K562 (cell line): ENCODE data around the gene ZNF74. TPM values are rescaled to one million over a fixed set of nuclear protein-coding genes. Genes with fewer than 3 reads are reported as not detected.

Source experiments
- ARID1B ChIP-seq: fragments of 450-650 bp; IDR thresholded peaks from 2 replicates; pipeline ENCODE4 v1.6.1; 2016; ENCODE audit warnings: antibody characterized with exemption, mild to moderate bottlenecking, inconsistent platforms
- ATF1 ChIP-seq, 2 experiments: fragments of 450-650 bp in 1 of 2; IDR thresholded peaks; 2 replicates each; pipeline ENCODE4 v1.6.1; 2016; ENCODE audit warnings: missing compliant biosample characterization in 1 of 2, missing genetic modification characterization in 1 of 2
- GABPB2 ChIP-seq: fragments of 250-450 bp; sonication (Bioruptor Pico); conservative IDR thresholded peaks from 2 replicates; pipeline ENCODE4 v1.5.1; 2021; ENCODE audit warnings: mild to moderate bottlenecking
- HDAC6 ChIP-seq: IDR thresholded peaks from 2 replicates; pipeline ENCODE4 v1.6.1; 2012; ENCODE audit warnings: low read depth, mild to moderate bottlenecking, control low read depth, inconsistent platforms, low read length, moderate library complexity
- HNRNPLL ChIP-seq: fragments of 200-400 bp; formaldehyde crosslinking; IDR thresholded peaks from 2 replicates; pipeline ENCODE4 v1.6.1; 2017; ENCODE audit warnings: low read length, low read depth, mild to moderate bottlenecking; ENCODE audit not compliant: poor library complexity, severe bottlenecking
- KAT7 ChIP-seq: sonication (generic); formaldehyde crosslinking; IDR thresholded peaks from 2 replicates; pipeline ENCODE4 v1.8.0; 2022; ENCODE audit warnings: missing genetic modification reagents, mild to moderate bottlenecking, borderline replicate concordance
- MEF2D ChIP-seq: conservative IDR thresholded peaks from 2 replicates; pipeline ENCODE4 v1.6.1; 2016; ENCODE audit warnings: low read depth, missing genetic modification characterization, missing compliant biosample characterization
- MTA3 ChIP-seq: fragments of 450-650 bp; formaldehyde crosslinking; IDR thresholded peaks from 2 replicates; pipeline ENCODE4 v1.6.1; 2017; ENCODE audit warnings: mild to moderate bottlenecking, borderline replicate concordance
- SP1 ChIP-seq: sonication (generic); formaldehyde crosslinking; IDR thresholded peaks from 2 replicates; pipeline ENCODE4 v1.8.1; 2022; ENCODE audit warnings: mild to moderate bottlenecking, missing genetic modification reagents
- SREBF2 ChIP-seq: sonication (generic); formaldehyde crosslinking; IDR thresholded peaks from 2 replicates; pipeline ENCODE4 v1.4.0; 2020; ENCODE audit warnings: mild to moderate bottlenecking, missing genetic modification reagents
- SRSF3 ChIP-seq: fragments of 200-400 bp; formaldehyde crosslinking; IDR thresholded peaks from 2 replicates; pipeline ENCODE4 v1.6.1; 2016; ENCODE audit warnings: mild to moderate bottlenecking, low read length, moderate library complexity; ENCODE audit not compliant: insufficient read depth
- U2AF1 ChIP-seq: fragments of 200-400 bp; formaldehyde crosslinking; optimal IDR thresholded peaks from 2 replicates; pipeline ENCODE3; 2017; ENCODE audit warnings: mild to moderate bottlenecking, low read depth, low read length, moderate library complexity
- WHSC1 ChIP-seq: IDR thresholded peaks from one replicate; pipeline ENCODE4 v1.6.1; 2012; ENCODE audit warnings: low read length, control low read depth, inconsistent platforms
- ZBTB17 ChIP-seq: fragments of 450-650 bp; formaldehyde crosslinking; IDR thresholded peaks from 2 replicates; pipeline ENCODE4 v1.4.0; 2020; ENCODE audit warnings: mild to moderate bottlenecking
- ZNF239 ChIP-seq: fragments of 250-450 bp; sonication (Bioruptor Pico); IDR thresholded peaks from 2 replicates; pipeline ENCODE4 v1.4.0; 2020; ENCODE audit warnings: mild to moderate bottlenecking
- ZNF431 ChIP-seq: sonication (generic); formaldehyde crosslinking; IDR thresholded peaks from 2 replicates; pipeline ENCODE4 v1.8.0; 2022; ENCODE audit warnings: mild to moderate bottlenecking, missing genetic modification reagents
- ZNF696 ChIP-seq: fragments of 250-450 bp; sonication (Bioruptor Pico); conservative IDR thresholded peaks from 2 replicates; pipeline ENCODE4 v1.4.0; 2020; ENCODE audit warnings: mild to moderate bottlenecking, moderate library complexity
- polyA plus RNA-seq, 8 experiments: library from polyadenylated mRNA; depleted of rRNA in 4 of 8; stranded (reverse) in 5 of 8; unstranded in 3 of 8; fragments of >200 nt; fragmentation: Nextera tagmentation in 2 of 8; fragmentation: Illumina TruSeq in 1 of 8; extraction: Ambion mirVana in 2 of 8; extraction: Trizol in 1 of 8; gene quantifications; 2 replicates each; pipeline versions ENCODE4 v1.2.1 to v1.2.3, GENCODE V29; 2011 to 2014; ENCODE audit warnings: inconsistent platforms in 1 of 8, missing spikeins in 1 of 8
- total RNA-seq, 7 experiments: library from RNA; depleted of rRNA in 6 of 7; stranded (reverse); fragments of >200 nt in 6 of 7; fragmentation: Illumina TruSeq in 2 of 7; extraction: Trizol in 2 of 7; gene quantifications; 2 replicates each; pipeline versions ENCODE4 v1.2.1 to v1.2.3, GENCODE V29; 2011 to 2021; ENCODE audit warnings: low replicate concordance in 1 of 7
- TF ChIP-seq, protein P1 (sequence below): sonication (generic); formaldehyde crosslinking; IDR thresholded peaks from 2 replicates; pipeline ENCODE4 v1.8.1; 2023; ENCODE audit warnings: mild to moderate bottlenecking, missing genetic modification reagents, moderate library complexity
- TF ChIP-seq, protein P2 (sequence below): sonication (generic); formaldehyde crosslinking; IDR thresholded peaks from 2 replicates; pipeline ENCODE4 v1.8.1; 2023; ENCODE audit warnings: mild to moderate bottlenecking, missing genetic modification reagents
- TF ChIP-seq, protein P3 (sequence below), 2 experiments: fragments of 450-650 bp; conservative IDR thresholded peaks; 2 replicates each; pipeline ENCODE4 v1.6.1; 2017; ENCODE audit warnings: mild to moderate bottlenecking in 2 of 2, moderate library complexity in 2 of 2
- TF ChIP-seq, protein P4 (sequence below): fragments of 250-450 bp; sonication (Bioruptor Pico); IDR thresholded peaks from 2 replicates; pipeline ENCODE4 v1.8.0; 2021; ENCODE audit warnings: moderate library complexity, mild to moderate bottlenecking, inconsistent platforms

The ZNF74 gene
- total and polyA plus RNA-seq, 9 of the 15 experiments (the other 6 are each of a cell fraction or from before 2014, with no cell fraction given): 2.4 to 53.5 (median 31.5) TPM

DNA sequence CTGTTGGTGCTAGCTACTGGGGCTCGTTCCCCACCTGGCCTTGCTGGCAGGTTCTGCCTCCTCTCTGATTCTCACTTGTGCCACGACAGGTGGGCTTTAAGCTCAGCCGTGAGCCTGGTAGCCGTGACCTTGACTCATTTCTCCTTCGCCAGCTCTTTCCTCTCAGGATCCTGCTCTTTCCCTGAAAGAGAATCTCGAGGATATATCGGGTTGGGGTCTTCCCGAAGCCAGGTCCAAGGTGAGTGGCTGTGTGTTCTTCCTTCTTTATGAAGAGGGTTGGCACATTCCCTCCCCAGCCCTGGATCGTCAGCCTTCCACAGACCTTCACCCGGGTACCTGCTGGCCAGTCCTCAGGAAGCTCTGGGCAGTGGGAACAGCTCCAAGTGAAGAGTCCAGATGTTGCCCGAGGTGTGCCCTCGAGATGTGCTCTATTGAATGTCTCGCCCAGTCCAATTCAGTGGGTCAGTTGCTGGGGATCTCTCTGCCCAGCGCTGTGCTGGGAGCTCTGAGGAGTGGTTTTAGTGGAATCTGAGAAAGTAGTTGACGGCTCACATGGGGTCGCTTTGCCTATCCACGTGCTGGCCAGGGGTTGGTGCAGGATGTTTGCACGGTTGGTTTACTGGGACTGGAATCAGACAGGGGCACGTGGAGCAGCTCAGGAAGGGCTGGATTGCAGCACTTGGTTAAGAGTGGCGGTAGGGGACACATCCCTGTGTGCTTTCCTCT, 1.4 kb downstream of the ZNF74 start (continued):
- TF ChIP-seq, protein P1, sequence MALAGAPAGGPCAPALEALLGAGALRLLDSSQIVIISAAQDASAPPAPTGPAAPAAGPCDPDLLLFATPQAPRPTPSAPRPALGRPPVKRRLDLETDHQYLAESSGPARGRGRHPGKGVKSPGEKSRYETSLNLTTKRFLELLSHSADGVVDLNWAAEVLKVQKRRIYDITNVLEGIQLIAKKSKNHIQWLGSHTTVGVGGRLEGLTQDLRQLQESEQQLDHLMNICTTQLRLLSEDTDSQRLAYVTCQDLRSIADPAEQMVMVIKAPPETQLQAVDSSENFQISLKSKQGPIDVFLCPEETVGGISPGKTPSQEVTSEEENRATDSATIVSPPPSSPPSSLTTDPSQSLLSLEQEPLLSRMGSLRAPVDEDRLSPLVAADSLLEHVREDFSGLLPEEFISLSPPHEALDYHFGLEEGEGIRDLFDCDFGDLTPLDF (CRISPR knock-in tag): 0 out of 2 replicates have a peak, but pooled peaks have one; percentile 44
- TF ChIP-seq MEF2D (tag): no peak
- TF ChIP-seq, protein P2, sequence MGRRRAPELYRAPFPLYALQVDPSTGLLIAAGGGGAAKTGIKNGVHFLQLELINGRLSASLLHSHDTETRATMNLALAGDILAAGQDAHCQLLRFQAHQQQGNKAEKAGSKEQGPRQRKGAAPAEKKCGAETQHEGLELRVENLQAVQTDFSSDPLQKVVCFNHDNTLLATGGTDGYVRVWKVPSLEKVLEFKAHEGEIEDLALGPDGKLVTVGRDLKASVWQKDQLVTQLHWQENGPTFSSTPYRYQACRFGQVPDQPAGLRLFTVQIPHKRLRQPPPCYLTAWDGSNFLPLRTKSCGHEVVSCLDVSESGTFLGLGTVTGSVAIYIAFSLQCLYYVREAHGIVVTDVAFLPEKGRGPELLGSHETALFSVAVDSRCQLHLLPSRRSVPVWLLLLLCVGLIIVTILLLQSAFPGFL (CRISPR knock-in tag): no peak
- TF ChIP-seq MTA3: no peak
- TF ChIP-seq SRSF3: peak; percentile 51; the same call in 1 of the 2 replicates
- peak; percentile 43 for TF ChIP-seq HNRNPLL
- TF ChIP-seq WHSC1: peak; percentile 20
- TF ChIP-seq U2AF1: no peak
- no peak for TF ChIP-seq ZNF696 (CRISPR knock-in tag)
- no peak for TF ChIP-seq ARID1B
- TF ChIP-seq SREBF2 (CRISPR knock-in tag): no peak
- TF ChIP-seq HDAC6: 0 out of 2 replicates have a peak, but pooled peaks have one; percentile 27
- TF ChIP-seq GABPB2: peak; percentile 5; the same call in 1 of the 2 replicates
- peak; percentile 31; the same call in 1 of the 2 replicates for TF ChIP-seq ATF1 (CRISPR knock-in tag; IDR thresholded peaks at IDR 0.05)
- no peak for TF ChIP-seq ATF1 (tag; IDR thresholded peaks at IDR 0.05)
- 0 out of 2 replicates have a peak, but pooled peaks have one; percentile 23 for TF ChIP-seq ZBTB17
- no peak for TF ChIP-seq KAT7 (CRISPR knock-in tag)
- no peak for TF ChIP-seq ZNF239 (CRISPR knock-in tag)
- TF ChIP-seq, protein P3, sequence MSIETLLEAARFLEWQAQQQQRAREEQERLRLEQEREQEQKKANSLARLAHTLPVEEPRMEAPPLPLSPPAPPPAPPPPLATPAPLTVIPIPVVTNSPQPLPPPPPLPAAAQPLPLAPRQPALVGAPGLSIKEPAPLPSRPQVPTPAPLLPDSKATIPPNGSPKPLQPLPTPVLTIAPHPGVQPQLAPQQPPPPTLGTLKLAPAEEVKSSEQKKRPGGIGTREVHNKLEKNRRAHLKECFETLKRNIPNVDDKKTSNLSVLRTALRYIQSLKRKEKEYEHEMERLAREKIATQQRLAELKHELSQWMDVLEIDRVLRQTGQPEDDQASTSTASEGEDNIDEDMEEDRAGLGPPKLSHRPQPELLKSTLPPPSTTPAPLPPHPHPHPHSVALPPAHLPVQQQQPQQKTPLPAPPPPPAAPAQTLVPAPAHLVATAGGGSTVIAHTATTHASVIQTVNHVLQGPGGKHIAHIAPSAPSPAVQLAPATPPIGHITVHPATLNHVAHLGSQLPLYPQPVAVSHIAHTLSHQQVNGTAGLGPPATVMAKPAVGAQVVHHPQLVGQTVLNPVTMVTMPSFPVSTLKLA (conservative IDR thresholded peaks at IDR 0.05): no peak
- TF ChIP-seq ZNF431 (CRISPR knock-in tag): no peak
- TF ChIP-seq, protein P4, sequence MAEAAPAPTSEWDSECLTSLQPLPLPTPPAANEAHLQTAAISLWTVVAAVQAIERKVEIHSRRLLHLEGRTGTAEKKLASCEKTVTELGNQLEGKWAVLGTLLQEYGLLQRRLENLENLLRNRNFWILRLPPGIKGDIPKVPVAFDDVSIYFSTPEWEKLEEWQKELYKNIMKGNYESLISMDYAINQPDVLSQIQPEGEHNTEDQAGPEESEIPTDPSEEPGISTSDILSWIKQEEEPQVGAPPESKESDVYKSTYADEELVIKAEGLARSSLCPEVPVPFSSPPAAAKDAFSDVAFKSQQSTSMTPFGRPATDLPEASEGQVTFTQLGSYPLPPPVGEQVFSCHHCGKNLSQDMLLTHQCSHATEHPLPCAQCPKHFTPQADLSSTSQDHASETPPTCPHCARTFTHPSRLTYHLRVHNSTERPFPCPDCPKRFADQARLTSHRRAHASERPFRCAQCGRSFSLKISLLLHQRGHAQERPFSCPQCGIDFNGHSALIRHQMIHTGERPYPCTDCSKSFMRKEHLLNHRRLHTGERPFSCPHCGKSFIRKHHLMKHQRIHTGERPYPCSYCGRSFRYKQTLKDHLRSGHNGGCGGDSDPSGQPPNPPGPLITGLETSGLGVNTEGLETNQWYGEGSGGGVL (CRISPR knock-in tag): no peak
- TF ChIP-seq SP1 (CRISPR knock-in tag): no peak
